ENCODE data around the gene STX3.

DNA sequence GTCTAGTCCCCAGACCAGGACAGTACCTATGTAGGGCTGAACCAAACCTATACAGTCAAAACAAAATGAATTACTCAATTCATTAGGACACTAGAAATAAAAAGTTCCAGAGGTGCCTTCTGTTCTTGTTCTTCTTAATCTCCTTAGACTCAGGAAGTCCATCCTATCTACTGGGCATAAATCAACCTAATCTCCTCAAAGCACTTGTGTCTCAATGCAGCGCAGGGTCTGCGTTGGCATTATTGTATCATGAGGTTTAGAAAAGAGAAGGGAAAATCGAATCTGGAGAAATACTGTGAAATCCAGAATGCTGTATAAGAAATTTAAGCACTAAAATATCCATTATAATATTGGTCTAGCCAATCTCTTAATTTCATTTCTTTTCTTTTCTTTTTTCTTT, 39.1 kb upstream of the STX3 start:
- TF ChIP-seq POLR2AphosphoS5 (IDR thresholded peaks at IDR 0.05; ENCODE audit: borderline replicate concordance, low read depth, low read length) = no peak
- TF ChIP-seq EZH2 (IDR thresholded peaks at IDR 0.05) = no peak

Measured in SK-N-MC (cell line).